PFSK-1 (cell line): ENCODE data around the gene NEURL2.

Experiments
- POLR2AphosphoS5 ChIP-seq: IDR thresholded peaks from 2 replicates; pipeline ENCODE4 v1.6.1; 2012; ENCODE audit warnings: low read depth, mild to moderate bottlenecking, control low read depth, low read length, moderate library complexity
- REST ChIP-seq, 2 experiments: IDR thresholded peaks; 2 replicates each; pipeline versions ENCODE4 v1.6.1 to v1.8.0; 2011 to 2012; ENCODE audit warnings: low read depth in 2 of 2, low read length in 2 of 2, control low read depth in 1 of 2, inconsistent platforms in 1 of 2, mild to moderate bottlenecking in 1 of 2, moderate library complexity in 1 of 2; ENCODE audit not compliant: insufficient read depth in 1 of 2
- SIN3A ChIP-seq: IDR thresholded peaks from 2 replicates; pipeline ENCODE4 v1.6.1; 2012; ENCODE audit warnings: mild to moderate bottlenecking, low read length, moderate library complexity, borderline replicate concordance; ENCODE audit not compliant: insufficient read depth
- TAF1 ChIP-seq: IDR thresholded peaks from 2 replicates; pipeline ENCODE4 v1.6.1; 2012; ENCODE audit warnings: low read length, control low read depth, borderline replicate concordance; ENCODE audit not compliant: insufficient read depth

GRCh38 chr20:45873409-45874103 is 17.5 kb downstream of the NEURL2 start:
- no peak for TF ChIP-seq POLR2AphosphoS5
- no peak for TF ChIP-seq SIN3A
- TF ChIP-seq REST (IDR thresholded peaks at IDR 0.05; ENCODE audit: insufficient read depth in 1 of 2, low read depth in 2 of 2, low read length in 2 of 2) = no peak
- TF ChIP-seq TAF1 = no peak
